H1 (cell line): ENCODE data around the gene HBA2. TPM values are rescaled to one million over a fixed set of nuclear protein-coding genes. Genes with fewer than 3 reads are reported as not detected.

Experiments used
- ASH2L ChIP-seq: fragments of 200-600, 300-600 bp; sonication (generic); IDR thresholded peaks from one replicate; pipeline ENCODE4 v1.7.1; 2017; ENCODE audit warnings: low read length
- CHD7 ChIP-seq: fragments of 300-600 bp; sonication (generic); IDR thresholded peaks from 2 replicates; pipeline ENCODE4 v1.7.1; 2012; ENCODE audit warnings: low read length, moderate library complexity, mild to moderate bottlenecking, inconsistent platforms; ENCODE audit not compliant: insufficient replicate concordance
- E2F6 ChIP-seq: IDR thresholded peaks from 2 replicates; pipeline ENCODE4 v1.6.1; 2012; ENCODE audit warnings: inconsistent platforms
- HDAC6 ChIP-seq: IDR thresholded peaks from one replicate; pipeline ENCODE4 v1.7.1; 2012; ENCODE audit warnings: low read depth, mild to moderate bottlenecking, inconsistent platforms, low read length, moderate library complexity
- KDM5A ChIP-seq: fragments of 200-600 bp; IDR thresholded peaks from 2 replicates; pipeline ENCODE4 v1.7.1; 2012; ENCODE audit warnings: mild to moderate bottlenecking, low read length, inconsistent platforms, mixed read lengths
- POLR2A ChIP-seq, 2 experiments: IDR thresholded peaks; 1 replicate in 1 of 2; 2 replicates in 1 of 2; pipeline ENCODE4 v1.6.1; 2011; ENCODE audit warnings: low read depth in 2 of 2, low read length in 2 of 2, mild to moderate bottlenecking in 2 of 2; ENCODE audit errors: control extremely low read depth in 1 of 2
- RNF2 ChIP-seq: fragments of 200-900, 300-1000 bp; sonication (generic); IDR thresholded peaks from 2 replicates; pipeline ENCODE4 v1.7.1; 2016; ENCODE audit warnings: borderline replicate concordance, low read depth, mild to moderate bottlenecking, antibody characterized with exemption, low read length; ENCODE audit not compliant: poor library complexity, severe bottlenecking; ENCODE audit errors: missing control alignments
- SIRT6 ChIP-seq: IDR thresholded peaks from one replicate; pipeline ENCODE4 v1.7.1; 2012; ENCODE audit warnings: low read length, inconsistent platforms
- SIX5 ChIP-seq: IDR thresholded peaks from 2 replicates; pipeline ENCODE4 v1.6.1; 2011; ENCODE audit warnings: mild to moderate bottlenecking, low read depth, low read length
- SP1 ChIP-seq: IDR thresholded peaks from 2 replicates; pipeline ENCODE4 v1.6.1; 2011; ENCODE audit warnings: low read depth, low read length
- SP4 ChIP-seq: IDR thresholded peaks from 2 replicates; pipeline ENCODE4 v1.6.1; 2012; ENCODE audit warnings: low read length, inconsistent platforms
- SUZ12 ChIP-seq: fragments of 200-600 bp; sonication (generic); IDR thresholded peaks from 2 replicates; pipeline ENCODE4 v1.6.1; 2012; ENCODE audit warnings: mild to moderate bottlenecking, inconsistent platforms, low read length, moderate library complexity, mixed read lengths
- TCF12 ChIP-seq: IDR thresholded peaks from 2 replicates; pipeline ENCODE4 v1.6.1; 2011; ENCODE audit warnings: low read depth, mild to moderate bottlenecking, low read length
- polyA plus RNA-seq, 7 experiments: library from polyadenylated mRNA; depleted of rRNA in 3 of 7; stranded (reverse) in 5 of 7; unstranded in 2 of 7; fragments of >200 nt in 5 of 7; fragments of 200-250 nt in 2 of 7; gene quantifications; 1 replicate in 5 of 7; 2 replicates in 1 of 7; 4 replicates in 1 of 7; pipeline versions ENCODE4 v1.2.1 to v1.2.3, GENCODE V29; 2011 to 2013; ENCODE audit warnings: missing spikeins in 2 of 7, mixed read lengths in 2 of 7
- total RNA-seq: library from RNA; stranded (reverse); fragmentation: NEBNext Ultra II Directional; extraction: Animal tissue kit (Norgen Biotek cat#: 25700); gene quantifications from 2 replicates; pipeline ENCODE4 v1.2.1, GENCODE V29; 2021

HBA2 gene
- total and polyA plus RNA-seq, 2 of the 8 experiments (the other 6 are each of a cell fraction or from before 2014, with no cell fraction given), result 6.1 TPM; not detected in 1

- TF ChIP-seq CHD7, result no peak
- TF ChIP-seq SIX5, result no peak
- TF ChIP-seq E2F6, result no peak
- TF ChIP-seq SUZ12, result no peak
- TF ChIP-seq SIRT6, result no peak
- no peak for TF ChIP-seq HDAC6
- TF ChIP-seq TCF12, result no peak
- no peak for TF ChIP-seq ASH2L
- TF ChIP-seq KDM5A, result no peak
- TF ChIP-seq SP1, result no peak
- no peak for TF ChIP-seq SP4
- TF ChIP-seq POLR2A (IDR thresholded peaks at IDR 0.05; ENCODE audit: control extremely low read depth in 1 of 2, low read depth in 2 of 2, low read length in 2 of 2), result no peak
- no peak for TF ChIP-seq RNF2
Measured at GRCh38 chr16:125011-125410, 47.7 kb upstream of the HBA2 start (continued).
